GM19455 (cell line): Measurements from ENCODE around the gene GNG12.
"Not testable (repeated sequence)": the region's sequence is repeated elsewhere in the genome, so short reads cannot be mapped to it uniquely, and the experiment has no call there.

Experiments
- ATAC-seq: cut with Tn5 transposase; IDR thresholded peaks from one replicate; pipeline ENCODE4 v1.9.1; 2021; ENCODE audit not compliant: unreplicated experiment

Gene GNG12

DNA sequence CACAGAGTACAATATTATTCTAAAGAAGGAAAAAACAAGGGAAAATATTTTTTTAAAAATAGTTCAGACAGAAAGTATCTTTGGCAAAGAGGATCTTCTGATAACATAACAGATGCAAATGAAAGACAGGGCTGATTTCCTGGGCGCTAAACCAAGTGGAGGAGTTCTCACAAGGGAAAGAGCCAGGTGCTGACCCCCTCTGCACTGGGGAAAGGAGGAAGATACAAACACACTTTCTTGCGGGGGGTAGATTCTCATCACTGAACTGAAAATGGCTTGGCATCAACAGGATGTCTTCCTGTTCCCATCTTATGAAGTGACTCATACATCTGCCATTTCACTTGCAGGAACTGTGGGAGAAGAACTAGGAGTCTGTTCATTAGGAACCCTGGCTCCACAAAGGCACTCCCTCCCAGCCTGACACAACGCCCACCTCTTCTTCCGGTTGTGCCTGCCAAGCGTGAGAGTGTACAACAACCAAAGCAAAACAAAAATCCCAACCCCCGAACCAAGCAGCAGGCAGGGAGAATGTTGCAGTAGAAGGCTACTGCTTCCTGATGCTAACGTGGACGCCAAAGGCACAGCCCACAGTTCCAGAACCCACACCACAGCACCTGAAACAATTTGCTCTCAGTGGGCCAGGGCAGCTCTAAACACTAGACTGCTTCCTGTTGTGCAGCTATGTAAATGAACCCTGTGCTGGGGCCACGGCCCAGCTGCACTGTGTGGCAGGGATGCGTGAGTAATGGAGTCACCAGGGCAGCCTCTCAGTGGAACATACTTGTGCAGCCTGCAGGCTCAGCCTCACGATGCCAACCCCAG lies 97.2 kb downstream of the GNG12 start:
- ATAC-seq = peak; percentile 97

DNA sequence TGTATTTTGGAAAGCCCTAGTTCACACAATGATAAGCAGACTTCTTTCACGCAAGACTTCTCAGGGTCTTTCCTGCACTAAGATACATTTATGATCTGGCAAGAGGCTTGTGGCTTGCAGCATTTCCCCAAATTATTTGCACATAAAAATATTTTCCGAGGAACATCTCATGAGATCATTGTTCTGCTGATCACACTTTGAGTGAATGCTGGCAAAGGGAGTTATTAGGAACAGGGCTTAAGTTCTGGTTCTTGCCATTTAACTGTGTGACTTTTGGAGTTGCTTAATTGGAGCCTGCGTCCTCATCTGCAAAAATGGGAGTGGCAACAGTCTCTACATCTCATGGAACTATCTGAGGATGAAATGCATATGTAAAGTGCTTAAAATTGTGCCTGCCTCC lies 98.1 kb downstream of the GNG12 start:
- no peak for ATAC-seq

DNA sequence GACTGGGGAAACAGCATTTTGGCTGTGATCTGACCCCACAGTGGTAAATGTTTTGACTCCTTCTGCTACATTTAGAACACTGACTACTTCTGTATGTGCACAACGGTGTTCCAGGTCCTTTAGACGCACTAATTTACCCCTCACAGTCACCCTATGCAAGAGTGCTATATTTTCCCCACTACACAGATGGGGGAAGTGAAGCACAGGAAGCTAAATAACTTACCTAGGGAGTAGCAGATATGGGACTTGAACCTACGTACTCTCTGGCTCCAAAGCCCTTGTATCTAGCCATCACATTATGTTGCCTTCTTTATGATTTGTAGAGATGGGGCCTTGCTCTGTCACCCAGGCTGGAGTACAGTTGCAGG lies 99.0 kb downstream of the GNG12 start:
- ATAC-seq = no peak

DNA sequence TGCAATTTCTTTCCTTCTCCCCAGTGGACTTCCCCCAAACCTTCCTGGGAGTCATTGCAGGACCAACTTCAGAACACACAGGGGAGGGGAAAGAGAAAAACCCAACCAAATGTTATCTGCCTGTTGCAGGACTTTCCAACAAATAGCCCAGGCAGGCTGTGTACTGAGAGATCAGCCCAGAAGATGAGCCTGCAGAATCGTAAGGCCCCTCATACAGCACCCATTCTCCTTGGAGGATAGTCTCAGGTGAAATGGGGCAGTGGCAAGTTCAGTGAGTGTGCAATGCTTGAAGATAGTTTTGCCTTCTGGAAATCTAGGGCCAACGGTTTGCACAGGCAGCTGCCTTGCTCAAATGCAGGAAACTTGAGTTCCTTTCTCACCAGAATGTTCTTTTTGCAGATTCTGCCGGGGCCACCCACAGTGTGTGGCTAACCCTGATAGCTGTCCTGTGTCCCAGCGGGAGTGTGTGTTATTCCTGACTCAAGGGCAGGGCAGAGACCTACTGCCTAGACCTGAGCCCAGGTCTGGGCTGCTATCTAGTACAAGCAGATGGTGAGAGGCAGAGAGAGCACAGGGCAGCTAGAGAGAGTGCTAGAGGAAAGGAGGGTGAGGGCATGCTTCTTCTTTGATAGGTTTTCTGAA lies 99.5 kb downstream of the GNG12 start:
- ATAC-seq = no peak

DNA sequence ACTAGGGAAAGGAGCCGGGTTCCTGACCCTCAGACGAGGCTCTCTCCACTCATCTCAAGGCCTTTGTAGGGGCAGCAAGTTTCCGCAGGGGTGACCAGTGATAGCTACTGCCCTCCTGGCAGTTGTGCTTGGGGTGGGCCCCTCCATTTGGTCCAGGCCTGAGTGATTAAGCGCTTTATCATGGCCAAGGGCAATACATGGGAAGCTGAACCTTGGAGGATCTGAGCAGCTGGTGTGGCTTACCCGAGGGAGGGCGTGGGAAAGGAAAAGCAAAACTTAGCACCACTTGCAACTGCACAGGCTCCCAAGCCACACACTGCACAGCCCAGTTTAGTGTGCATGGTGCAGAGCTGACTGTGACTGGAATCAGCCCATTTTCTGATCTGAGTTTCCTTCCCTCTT lies 100.5 kb downstream of the GNG12 start:
- no peak for ATAC-seq

DNA sequence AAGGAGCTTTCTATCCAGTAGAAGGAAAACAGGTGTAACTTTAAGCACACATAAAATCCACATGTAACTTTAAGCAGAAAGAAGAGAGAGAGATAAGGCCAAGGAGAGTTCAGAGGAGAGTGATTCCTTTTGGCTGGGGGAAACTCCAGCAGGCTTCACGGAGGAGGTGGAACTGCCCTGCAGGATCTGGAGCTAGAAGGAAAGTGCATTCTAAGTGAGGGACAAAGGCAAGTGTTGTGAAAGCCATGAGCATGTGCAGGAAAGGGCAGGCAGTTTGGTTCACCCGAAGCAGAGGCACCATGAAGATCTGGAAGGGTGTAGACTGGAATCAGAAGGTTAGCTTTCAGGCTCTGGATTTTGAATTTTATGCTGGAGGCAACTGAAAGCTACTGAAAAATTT lies 101.9 kb downstream of the GNG12 start:
- ATAC-seq = no peak

DNA sequence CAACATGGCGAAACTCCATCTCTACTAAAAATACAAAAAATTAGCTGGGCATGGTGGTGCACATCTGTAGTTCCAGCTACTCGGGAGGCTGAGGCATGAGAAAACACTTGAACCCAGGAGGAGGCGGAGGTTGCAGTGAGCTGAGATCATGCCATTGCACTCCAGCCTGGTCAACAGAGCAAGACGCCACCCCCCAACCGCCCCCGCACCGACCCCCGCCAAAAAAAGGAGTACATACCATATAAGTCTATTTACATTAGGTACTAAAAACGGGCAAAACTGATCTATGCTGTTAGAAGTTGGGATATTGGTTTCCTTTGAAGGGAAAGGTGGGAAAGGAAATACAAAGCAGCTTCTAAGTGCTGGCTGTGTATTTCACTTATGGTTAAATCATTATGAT lies 103.0 kb downstream of the GNG12 start:
- not testable (repeated sequence) for ATAC-seq

DNA sequence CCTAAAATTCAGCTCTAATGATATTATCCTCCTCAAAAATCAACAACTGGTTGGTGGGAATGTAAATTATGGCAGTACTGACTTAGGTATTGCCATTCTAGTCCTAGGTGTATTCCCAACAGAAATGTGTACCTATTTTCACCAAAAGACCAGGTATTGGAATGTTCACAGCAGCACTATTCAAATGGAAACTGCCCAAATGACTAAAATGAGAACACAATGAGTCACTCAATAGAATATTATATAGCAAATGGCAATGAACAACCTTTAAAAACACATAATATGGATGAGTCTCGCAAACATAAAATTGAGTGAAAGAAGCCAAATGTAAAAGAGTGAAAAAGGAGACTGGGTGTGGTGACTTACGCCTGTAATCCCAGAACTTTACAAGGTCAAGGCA lies 103.4 kb downstream of the GNG12 start:
- no peak for ATAC-seq

DNA sequence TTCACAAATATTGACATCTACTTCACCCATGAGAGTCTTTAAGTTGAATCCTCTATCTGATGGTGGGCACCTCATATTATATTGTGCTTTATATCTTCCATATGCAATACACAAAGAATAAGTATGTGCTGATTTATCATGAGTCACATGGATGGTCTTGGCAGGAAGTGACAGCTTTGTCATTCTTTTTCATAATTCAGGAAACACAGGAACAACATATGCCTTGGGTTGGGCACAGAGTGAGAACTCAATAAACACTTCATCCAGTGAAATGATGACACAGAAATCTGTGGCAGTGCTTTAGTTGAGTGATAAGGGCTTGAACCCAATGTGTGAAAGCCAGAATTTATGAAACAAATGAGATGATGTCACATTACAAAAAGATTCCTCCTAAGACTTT lies 107.0 kb downstream of the GNG12 start:
- ATAC-seq = no peak

DNA sequence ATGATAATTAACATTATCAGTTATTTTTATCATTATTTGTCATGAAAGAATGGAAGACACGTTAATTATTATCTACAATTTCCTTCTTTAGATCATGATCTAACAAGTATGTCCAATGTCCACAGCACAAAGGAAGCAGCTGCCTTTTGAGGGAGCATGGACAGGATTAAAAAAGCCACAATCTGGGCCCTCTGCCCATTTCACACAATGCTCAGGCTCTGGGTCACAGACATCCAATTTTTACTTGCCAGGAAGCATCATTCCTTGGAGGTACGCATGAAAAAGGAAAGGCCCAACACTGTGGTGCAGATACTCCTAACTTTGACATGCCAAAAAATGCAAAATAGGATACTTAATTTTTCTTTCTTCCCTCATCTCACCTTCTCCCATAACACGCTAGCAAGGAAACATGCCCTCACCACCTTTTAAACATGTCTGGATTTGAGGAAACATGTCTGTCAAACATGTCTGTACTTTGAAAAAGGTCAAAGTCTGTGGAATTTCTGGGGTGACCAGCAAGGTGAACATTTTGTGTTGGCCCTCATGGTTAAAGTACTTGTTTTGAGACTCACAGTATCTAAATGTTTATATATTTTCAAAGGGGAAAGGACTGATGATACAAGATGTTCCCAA lies 108.2 kb downstream of the GNG12 start:
- no peak for ATAC-seq

DNA sequence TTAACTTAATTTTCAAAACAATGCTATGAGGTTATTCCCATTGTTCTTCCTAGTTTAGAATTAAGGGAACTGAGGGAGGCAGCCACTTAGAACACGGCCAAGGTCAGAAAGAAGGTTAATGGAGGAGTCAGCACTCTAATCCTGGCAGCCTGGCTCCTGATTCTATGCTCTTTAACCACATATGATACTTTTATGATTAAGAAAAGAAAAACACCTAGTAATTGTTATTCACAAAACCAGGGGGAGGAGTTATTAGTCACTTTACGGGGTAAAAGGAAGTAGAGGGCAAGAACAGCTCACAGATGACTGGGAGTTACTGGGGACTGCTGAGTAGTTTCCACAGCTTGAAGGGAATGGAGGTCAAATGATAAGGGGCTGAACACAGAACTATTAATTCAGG lies 109.6 kb downstream of the GNG12 start:
- no peak for ATAC-seq

DNA sequence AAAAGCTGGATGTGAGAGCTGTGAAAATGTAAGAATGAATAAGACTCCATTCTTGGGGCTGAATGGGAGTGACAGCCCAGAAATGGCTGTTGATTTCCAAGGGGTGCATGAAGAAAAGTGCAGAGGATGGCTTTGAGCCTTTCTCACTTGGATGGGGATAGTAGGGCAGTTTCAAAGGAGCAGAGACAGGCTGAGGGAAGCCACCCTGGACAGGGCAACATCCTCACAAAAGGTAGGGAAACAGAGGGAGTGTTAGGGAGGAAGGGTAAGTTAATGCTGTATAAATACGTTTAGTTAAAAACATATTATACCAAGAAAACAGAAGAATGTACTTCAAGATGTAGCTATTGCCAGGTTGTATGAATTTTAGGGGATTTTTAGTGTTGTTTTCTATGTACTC lies 110.1 kb downstream of the GNG12 start:
- ATAC-seq = no peak

DNA sequence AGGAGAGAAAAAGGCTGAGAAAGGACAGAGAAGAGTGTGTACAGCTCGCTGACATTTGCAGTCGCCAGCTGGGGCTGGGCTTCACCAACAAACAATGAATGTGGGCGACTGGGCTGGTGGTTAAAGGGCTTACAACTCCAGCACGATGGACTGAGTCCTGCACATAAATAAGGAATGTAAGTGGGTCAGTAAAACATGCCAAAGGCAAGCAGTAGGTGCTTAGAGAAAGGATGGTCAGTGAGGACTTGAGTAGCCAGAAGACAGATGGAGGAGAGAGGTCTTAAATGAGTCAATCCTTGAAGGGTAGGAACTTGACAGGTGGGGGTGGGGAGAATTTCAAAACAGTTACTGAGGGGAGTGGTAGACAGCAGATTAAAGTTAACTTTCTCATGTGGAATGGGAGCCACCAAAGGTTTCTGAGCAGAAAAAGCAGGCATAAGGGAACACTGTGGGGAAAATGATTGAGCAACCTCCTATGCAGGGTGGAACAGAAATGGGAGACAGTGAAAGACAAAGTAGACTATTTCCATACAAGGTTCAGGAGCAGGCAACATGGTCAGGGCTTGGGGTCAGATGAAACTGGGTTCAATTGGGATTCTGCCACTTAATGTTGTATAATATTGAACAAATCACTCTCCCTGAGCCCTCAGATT lies 110.8 kb downstream of the GNG12 start:
- ATAC-seq = peak; percentile 33

DNA sequence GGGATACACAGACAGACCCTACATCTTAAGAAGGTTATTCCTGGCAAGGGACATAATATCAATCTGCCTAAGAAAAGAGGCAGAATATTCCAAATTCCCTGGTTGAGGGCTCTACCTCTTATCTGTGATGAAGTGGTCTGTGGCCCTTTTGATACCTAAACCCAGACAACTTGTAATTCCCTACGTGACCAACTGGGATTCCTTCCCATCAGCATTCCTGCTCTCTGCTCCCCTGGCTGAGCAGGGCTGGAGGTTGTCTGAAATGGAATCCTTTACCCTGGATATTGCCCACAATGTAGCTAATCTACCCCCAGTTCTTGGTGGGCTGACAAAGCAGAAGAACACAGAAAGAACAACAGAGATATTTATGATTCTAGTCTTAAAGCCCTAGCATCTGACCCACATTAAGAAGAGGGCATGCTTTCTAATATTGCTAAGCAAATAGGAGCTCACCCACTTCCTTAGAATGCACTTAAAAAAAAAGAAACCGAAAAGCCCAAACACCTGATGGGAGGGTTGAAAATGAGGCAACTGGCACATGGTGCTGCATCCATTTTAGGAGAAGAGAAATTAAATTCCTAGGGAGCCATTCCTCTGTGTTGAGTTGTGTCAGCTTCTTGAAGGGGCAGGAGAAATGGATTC lies 111.5 kb downstream of the GNG12 start:
- peak; percentile 65 for ATAC-seq

DNA sequence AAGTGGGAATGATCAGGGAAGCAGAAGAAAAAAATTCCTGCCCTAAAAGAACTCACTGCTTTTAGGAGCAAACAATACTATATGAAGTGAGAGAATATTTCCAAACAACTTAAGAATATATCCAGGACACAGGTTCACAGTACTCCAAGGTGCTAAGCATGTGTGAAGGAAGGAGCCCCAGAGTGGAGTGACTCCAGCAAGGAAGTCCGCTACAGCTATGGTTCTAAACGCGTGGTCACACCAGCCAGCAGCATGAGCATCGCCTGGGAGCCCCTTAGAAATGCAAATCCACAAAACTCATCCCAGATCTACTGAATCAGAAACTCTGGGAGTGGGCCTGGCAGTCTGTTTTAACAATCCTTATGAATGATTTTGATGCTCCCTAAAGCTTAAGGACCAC lies 112.2 kb downstream of the GNG12 start:
- ATAC-seq = no peak

DNA sequence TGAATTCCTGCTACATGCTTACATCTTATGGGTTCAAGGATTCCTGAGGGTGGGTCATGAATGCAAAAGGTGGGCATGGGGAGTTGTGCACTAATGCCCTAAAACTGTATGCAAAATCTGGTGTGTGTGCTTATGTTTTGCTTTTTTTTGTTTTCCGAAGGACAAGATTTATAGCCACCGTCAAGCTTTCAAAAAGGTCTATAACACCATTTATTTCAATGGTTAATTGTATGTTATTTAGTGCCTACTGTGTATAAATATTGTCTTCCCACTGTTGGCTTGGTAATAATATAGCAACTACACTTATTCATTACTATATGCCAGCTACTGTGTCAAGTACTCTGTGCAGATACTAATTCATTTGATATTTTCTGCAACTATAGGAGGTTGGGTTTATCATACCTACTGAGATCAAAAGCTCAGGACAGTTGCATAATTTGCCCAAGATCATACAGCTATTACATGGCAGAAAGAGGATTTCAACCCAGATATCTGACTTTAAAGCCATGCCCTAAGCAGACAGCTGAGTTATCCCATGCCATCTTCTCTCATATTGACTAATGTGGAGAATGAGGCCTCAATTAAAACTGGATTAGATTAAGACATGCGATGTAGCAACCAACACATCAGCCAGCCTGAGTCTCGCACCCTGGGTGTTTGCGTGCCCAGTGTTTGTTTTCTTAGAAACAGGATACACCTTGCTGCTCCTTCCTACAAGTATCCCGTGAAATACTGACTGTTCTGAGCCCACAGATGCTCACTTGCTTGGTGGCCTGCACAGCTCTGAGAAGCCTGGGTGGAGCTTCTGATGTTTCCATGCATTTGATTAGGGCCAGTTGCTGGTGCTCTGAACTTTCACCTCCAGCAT lies 113.7 kb downstream of the GNG12 start:
- ATAC-seq = no peak

DNA sequence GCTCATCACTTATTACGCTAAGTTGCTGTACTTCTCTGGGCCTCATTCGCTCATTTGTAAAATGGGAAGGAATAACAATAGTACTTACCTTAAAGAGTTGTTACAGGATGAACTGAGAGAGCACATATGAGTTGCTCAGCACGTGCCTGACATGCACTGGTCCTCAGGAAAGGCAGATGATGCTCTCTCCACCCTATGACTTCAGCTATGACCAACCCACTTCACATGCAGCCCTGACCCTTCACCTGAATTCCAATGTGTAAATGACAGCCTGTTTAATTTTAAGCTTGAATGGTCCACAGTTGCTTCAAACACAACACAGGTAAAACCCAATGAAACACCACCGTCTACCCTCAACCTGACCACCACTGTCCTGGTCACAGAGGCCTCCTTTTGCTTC lies 115.4 kb downstream of the GNG12 start:
- ATAC-seq = no peak

DNA sequence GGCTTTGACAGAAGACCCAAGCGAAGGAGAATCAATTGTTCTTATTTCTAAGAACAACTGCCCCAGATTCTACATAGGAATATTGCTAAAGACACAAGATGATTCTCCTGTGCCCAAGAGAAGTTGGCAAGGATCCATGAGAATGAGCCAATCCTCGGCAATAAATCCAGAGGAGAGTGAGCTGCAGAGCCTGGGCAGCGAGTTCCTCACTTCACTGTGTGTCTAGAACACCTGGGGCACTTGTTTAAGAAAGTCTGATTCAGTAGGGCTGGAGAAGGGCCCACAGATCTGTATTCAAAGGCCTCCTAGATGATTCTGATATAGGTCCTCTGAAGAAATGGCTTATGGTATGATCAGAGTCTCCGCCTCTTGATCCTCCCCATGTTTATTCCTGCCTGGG lies 116.5 kb downstream of the GNG12 start:
- no peak for ATAC-seq

DNA sequence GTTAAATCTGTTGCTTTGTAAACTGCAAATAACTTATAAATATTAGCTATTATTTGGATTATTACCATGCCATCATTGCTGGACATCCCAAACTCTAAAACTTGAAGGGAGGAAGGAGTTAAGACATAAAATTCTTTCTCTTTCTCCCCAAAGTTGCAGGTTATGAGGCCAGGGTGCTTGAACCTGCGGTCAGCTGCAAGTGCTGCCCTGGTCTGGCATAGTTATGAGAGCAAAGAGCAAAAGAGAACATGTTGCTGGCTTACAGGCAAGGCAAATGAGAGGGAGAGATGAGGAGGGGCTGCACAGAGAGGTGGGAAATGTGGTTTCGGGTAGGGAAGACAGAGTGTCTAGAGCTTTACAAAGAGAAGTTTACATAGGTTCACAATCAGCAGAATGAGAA lies 117.4 kb downstream of the GNG12 start:
- ATAC-seq = no peak

DNA sequence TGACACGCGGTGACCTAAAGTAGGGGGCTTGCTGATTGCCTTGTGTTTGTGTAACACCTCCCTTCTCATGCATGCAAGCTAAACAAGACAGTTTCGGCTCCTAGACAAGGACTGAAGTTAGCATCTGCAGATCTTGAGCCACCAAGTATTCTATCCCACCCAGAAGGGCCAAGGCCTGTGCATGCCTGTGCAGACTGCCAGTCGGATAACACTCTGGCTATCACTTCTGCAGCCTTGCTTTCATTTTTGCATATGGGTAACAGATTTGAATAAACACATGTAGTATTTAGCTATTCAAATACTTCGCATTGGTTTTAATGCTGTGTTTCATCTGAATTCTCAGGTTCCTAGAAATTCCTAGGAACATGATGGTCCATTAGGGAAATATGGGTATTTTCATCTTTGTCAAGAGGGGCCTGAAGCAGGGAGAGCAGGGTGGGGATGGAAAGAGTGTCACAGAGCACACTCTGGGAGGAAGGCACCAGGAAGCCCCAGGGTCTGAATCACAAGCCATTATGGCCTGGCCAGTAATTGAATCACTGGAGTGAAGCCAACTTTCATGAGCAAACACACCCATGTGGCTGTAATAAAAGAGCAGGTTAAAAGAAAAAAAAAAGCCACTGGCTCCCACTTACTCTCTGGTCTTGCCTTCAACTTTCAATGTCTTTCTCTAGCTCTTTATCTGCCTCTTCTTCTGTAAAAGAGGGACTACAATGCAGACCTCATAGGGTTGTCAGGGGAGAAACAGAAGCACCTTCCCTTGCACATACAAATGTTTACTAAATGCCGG lies 120.0 kb downstream of the GNG12 start:
- ATAC-seq = no peak
